Measurements from ENCODE around the gene PLXNA1. TPM values are rescaled to one million over a fixed set of nuclear protein-coding genes. Genes with fewer than 3 reads are reported as not detected.

The PLXNA1 gene
- total and polyA plus RNA-seq, 9 of the 15 experiments (the other 6 are each of a cell fraction or from before 2014, with no cell fraction given), result 0.23 to 59.9 (median 16.8) TPM

DNA sequence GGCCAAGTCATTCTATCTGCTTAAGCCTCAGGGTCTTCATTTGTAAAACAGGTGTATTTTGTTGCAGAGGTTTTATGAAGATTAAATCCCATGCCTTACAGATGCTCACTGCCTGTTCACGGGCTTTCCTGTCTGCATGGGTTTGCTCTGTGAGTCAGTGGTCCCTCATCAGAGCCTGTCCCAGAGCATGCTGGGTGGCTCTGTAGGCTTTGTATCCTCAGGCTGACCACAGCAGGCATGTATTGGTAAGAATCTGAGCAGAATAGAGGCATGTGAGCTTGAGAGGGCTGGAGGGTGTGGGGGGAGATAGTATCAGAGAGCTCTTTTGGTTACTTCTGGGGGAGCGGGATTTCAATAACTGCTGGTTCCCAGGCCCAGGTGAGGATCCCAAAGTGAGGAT is 45.4 kb upstream of the PLXNA1 start:
- ChIA-PET CTCF (ENCODE audit: low intra/inter-chr PET ratio) (no interaction called here), POLR2A (interaction anchor here (0.6 to 1.2 kb wide), 4 partner anchors 10 to 139 kb away, joined by 3 to 4 read pairs (median 4); no protein-coding TSS in a partner anchor)
- BruUV-seq (replicated peaks), result no TSS peak
- in situ Hi-C loops (cut with MboI), result no loop called here
- Histone ChIP-seq H4K20me1 (replicated peaks; ENCODE audit: control insufficient read depth, insufficient read depth, low read length) (no peaks in the 10 kb centered on the region), H3K9ac (ENCODE audit: insufficient read depth in 1 of 2, low read depth in 2 of 2, low read length in 2 of 2) (no peak overlapping the region), H2AFZ (ENCODE audit: low read depth, low read length) (no peak overlapping the region), H3K27ac (ENCODE audit: extremely low read depth, low read depth, low read length) (no peak overlapping the region), H3K4me3 (no peak overlapping the region), H3K4me1 (replicated peaks in 1 of 2; ENCODE audit: control insufficient read depth in 2 of 2, insufficient read depth in 2 of 2, low read length in 2 of 2) (peaks cover 6 to 9% of the 10 kb centered on the region in 2 experiments; a peak in 4 of 5 replicates), H3K9me1 (ENCODE audit: control insufficient read depth, insufficient read depth, low read length) (no peaks in the 10 kb centered on the region), H3K36me3 (ENCODE audit: control insufficient read depth, insufficient read depth, low read length) (no peaks in the 10 kb centered on the region), H3K27me3 (ENCODE audit: control insufficient read depth in 2 of 2, insufficient read depth in 2 of 2, low read length in 2 of 2) (no peaks in the 10 kb centered on the region), H3K9me3 (replicated peaks; ENCODE audit: control insufficient read depth, insufficient read depth, low read depth, low read length) (no peaks in the 10 kb centered on the region), H3K79me2 (ENCODE audit: control insufficient read depth, insufficient read depth, low read length) (no peaks in the 10 kb centered on the region), H3K4me2 (ENCODE audit: insufficient read depth, low read length) (no peak overlapping the region)
- DNase-seq (ENCODE audit: extremely low read depth in 1 of 4, low spot score in 3 of 4), result no peak
- no peak for FAIRE-seq
- 63% methylated on average over 2 of the region's 2 CpGs for WGBS (ENCODE audit: insufficient coverage, low coverage, missing lambda C conversion rate)
- intact Hi-C loops (cut with micrococcal nuclease), result no loop called here
- no peak for ATAC-seq
- TF ChIP-seq, protein P1, sequence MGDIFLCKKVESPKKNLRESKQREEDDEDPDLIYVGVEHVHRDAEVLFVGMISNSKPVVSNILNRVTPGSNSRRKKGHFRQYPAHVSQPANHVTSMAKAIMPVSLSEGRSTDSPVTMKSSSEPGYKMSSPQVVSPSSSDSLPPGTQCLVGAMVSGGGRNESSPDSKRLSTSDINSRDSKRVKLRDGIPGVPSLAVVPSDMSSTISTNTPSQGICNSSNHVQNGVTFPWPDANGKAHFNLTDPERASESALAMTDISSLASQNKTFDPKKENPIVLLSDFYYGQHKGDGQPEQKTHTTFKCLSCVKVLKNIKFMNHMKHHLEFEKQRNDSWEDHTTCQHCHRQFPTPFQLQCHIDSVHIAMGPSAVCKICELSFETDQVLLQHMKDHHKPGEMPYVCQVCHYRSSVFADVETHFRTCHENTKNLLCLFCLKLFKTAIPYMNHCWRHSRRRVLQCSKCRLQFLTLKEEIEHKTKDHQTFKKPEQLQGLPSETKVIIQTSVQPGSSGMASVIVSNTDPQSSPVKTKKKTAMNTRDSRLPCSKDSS (IDR thresholded peaks at IDR 0.05; ENCODE audit: low read depth, partially characterized antibody), result no peak
- TF ChIP-seq NONO (IDR thresholded peaks at IDR 0.05; ENCODE audit: low read depth in 2 of 2, low read length in 1 of 2) (no peak), POLR3A (IDR thresholded peaks at IDR 0.05; ENCODE audit: borderline replicate concordance, extremely low read depth, insufficient read depth, insufficient read length) (no peak), HNRNPUL1 (IDR thresholded peaks at IDR 0.05; ENCODE audit: low read length) (no peak), ZNF589 (CRISPR knock-in tag; IDR thresholded peaks at IDR 0.05; ENCODE audit: low read depth) (no peak), KHSRP (IDR thresholded peaks at IDR 0.05) (no peak), ZNF232 (CRISPR knock-in tag; IDR thresholded peaks at IDR 0.05) (no peak), AFF1 (IDR thresholded peaks at IDR 0.05; ENCODE audit: low read depth in 1 of 2, partially characterized antibody in 2 of 2) (no peak), CHD2 (IDR thresholded peaks at IDR 0.05; ENCODE audit: low read depth, low read length) (no peak), CBFA2T2 (conservative IDR thresholded peaks at IDR 0.05) (no peak), MECOM (CRISPR knock-in tag; IDR thresholded peaks at IDR 0.05) (no peak), E2F1 (CRISPR knock-in tag; IDR thresholded peaks at IDR 0.05) (no peak), RUNX1 (IDR thresholded peaks at IDR 0.05; ENCODE audit: low read depth) (no peak), CLOCK (CRISPR knock-in tag; IDR thresholded peaks at IDR 0.05; ENCODE audit: borderline replicate concordance) (no peak)

Measured in K562 (cell line).